ENCODE measurements around the gene EXOC6B. TPM values are rescaled to one million over a fixed set of nuclear protein-coding genes. Genes with fewer than 3 reads are reported as not detected.

The EXOC6B gene
- total RNA-seq, 2 experiments from 2014 or later, result 16.9 to 17.5 TPM

GRCh38 chr2:72762276-72762675 is 63.6 kb downstream of the EXOC6B start:
- CTCF ChIA-PET, result no interaction called here
- no peak overlapping the region for H3K4me3 Mint-ChIP-seq
- peaks cover 43% of the 10 kb centered on the region for H3K36me3 Mint-ChIP-seq (ENCODE audit: low read depth)
- no peaks in the 10 kb centered on the region for H3K4me1 Mint-ChIP-seq (ENCODE audit: low read depth)
- Histone ChIP-seq H3K27me3 (ENCODE audit: control insufficient read depth in 1 of 2, insufficient read depth in 2 of 2, low read length in 2 of 2) (no peaks in the 10 kb centered on the region), H3K36me3 (ENCODE audit: insufficient read depth, low read length) (no peaks in the 10 kb centered on the region), H3K4me1 (ENCODE audit: insufficient read depth, low read length) (no peaks in the 10 kb centered on the region), H3K9me3 (ENCODE audit: control insufficient read depth in 1 of 2, insufficient read depth in 1 of 2, low read length in 2 of 2) (peaks cover 14 to 17% of the 10 kb centered on the region in 2 experiments), H3K4me3 (ENCODE audit: low read length) (no peak overlapping the region), H3K27ac (ENCODE audit: low read depth in 1 of 2, low read length in 2 of 2) (no peak overlapping the region)
- H3K27ac Mint-ChIP-seq, result no peak overlapping the region
- no peak for TF ChIP-seq CTCF (IDR thresholded peaks at IDR 0.05)
- no peak for ATAC-seq (ENCODE audit: poor library complexity)
- intact Hi-C loops (cut with DNase I, micrococcal nuclease), result no loop called here
- H3K9me3 Mint-ChIP-seq, result peaks cover 6% of the 10 kb centered on the region
- POLR2A ChIA-PET, result no interaction called here
- DNase-seq, result no peak
- H3K27me3 Mint-ChIP-seq, result no peaks in the 10 kb centered on the region

- H3K27me3 ChIP-seq (ENCODE audit: control insufficient read depth in 1 of 2, insufficient read depth in 2 of 2, low read length in 2 of 2), result no peaks in the 10 kb centered on the region
- no peak overlapping the region for H3K27ac Mint-ChIP-seq
- DNase-seq, result no peak
Measured at GRCh38 chr2:72759755-72760154, 66.1 kb downstream of the EXOC6B start.

GRCh38 chr2:72757177-72757775 is 68.6 kb downstream of the EXOC6B start:
- H3K27ac ChIP-seq (ENCODE audit: low read depth in 1 of 2, low read length in 2 of 2), result no peak overlapping the region
- no peak for TF ChIP-seq CTCF (IDR thresholded peaks at IDR 0.05)
- intact Hi-C loops (cut with DNase I, micrococcal nuclease), result no loop called here
- H3K36me3 ChIP-seq (ENCODE audit: insufficient read depth, low read length), result no peaks in the 10 kb centered on the region
- H3K4me1 ChIP-seq (ENCODE audit: insufficient read depth, low read length), result no peaks in the 10 kb centered on the region
- no peak for DNase-seq
- H3K9me3 Mint-ChIP-seq, result peaks cover 2% of the 10 kb centered on the region
- no peak for ATAC-seq (ENCODE audit: poor library complexity)
- H3K27me3 ChIP-seq (ENCODE audit: control insufficient read depth in 1 of 2, insufficient read depth in 2 of 2, low read length in 2 of 2), result no peaks in the 10 kb centered on the region
- no peaks in the 10 kb centered on the region for H3K27me3 Mint-ChIP-seq
- H3K27ac Mint-ChIP-seq, result no peak overlapping the region
- no peaks in the 10 kb centered on the region for H3K4me1 Mint-ChIP-seq (ENCODE audit: low read depth)
- ChIA-PET POLR2A (no interaction called here), CTCF (no interaction called here)
- no peak overlapping the region for H3K4me3 Mint-ChIP-seq
- no peak overlapping the region for H3K4me3 ChIP-seq (ENCODE audit: low read length)
- peaks cover 26% of the 10 kb centered on the region for H3K36me3 Mint-ChIP-seq (ENCODE audit: low read depth)
- H3K9me3 ChIP-seq (ENCODE audit: control insufficient read depth in 1 of 2, insufficient read depth in 1 of 2, low read length in 2 of 2), result peaks cover 5 to 7% of the 10 kb centered on the region in 2 experiments

More at GRCh38 chr2:72759755-72760154, 66.1 kb downstream of the EXOC6B start:
- Mint-ChIP-seq H3K4me1 (ENCODE audit: low read depth) (no peaks in the 10 kb centered on the region), H3K9me3 (peaks cover 6% of the 10 kb centered on the region), H3K36me3 (ENCODE audit: low read depth) (peaks cover 41% of the 10 kb centered on the region), H3K4me3 (no peak overlapping the region), H3K27me3 (no peaks in the 10 kb centered on the region)
- Histone ChIP-seq H3K9me3 (ENCODE audit: control insufficient read depth in 1 of 2, insufficient read depth in 1 of 2, low read length in 2 of 2) (peaks cover 14 to 17% of the 10 kb centered on the region in 2 experiments), H3K4me1 (ENCODE audit: insufficient read depth, low read length) (no peaks in the 10 kb centered on the region), H3K36me3 (ENCODE audit: insufficient read depth, low read length) (no peaks in the 10 kb centered on the region), H3K27ac (ENCODE audit: low read depth in 1 of 2, low read length in 2 of 2) (no peak overlapping the region), H3K4me3 (ENCODE audit: low read length) (no peak overlapping the region)
- intact Hi-C loops (cut with DNase I, micrococcal nuclease), result no loop called here
- TF ChIP-seq CTCF (IDR thresholded peaks at IDR 0.05), result no peak
- ATAC-seq (ENCODE audit: poor library complexity), result no peak
- ChIA-PET POLR2A (no interaction called here), CTCF (no interaction called here)
